Measurements from ENCODE around the gene CACNB2.

CACNB2 gene

DNA sequence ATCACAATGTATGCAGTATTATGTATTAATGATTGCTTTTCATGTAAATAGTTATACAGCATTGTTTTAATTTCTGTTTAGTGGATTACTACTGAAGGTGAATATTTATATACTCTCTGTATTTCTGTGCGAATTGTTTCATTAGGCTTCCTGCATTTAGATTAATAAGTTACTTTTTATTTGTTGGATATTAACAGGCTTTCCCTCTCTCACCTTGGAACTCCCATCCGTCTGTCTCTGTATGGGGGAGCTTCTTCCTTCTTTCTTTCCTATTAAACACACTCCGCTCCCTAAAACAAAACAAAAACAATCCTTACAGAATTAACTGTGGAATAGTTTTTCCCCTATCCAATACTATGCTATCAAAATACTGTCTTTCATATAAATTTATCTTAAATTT lies 205.1 kb downstream of the CACNB2 start:
- Histone ChIP-seq H3K4me3 (replicated peaks; ENCODE audit: insufficient read depth, low read length) (no peak overlapping the region), H3K27ac (replicated peaks) (no peak overlapping the region), H3K27me3 (ENCODE audit: insufficient read depth, poor library complexity, severe bottlenecking) (no peaks in the 10 kb centered on the region)
- DNase-seq (ENCODE audit: low read depth in 1 of 2, low spot score in 1 of 2), result no peak
- TF ChIP-seq GABPA (IDR thresholded peaks at IDR 0.05; ENCODE audit: low read depth), result no peak
- TF ChIP-seq, protein P1, sequence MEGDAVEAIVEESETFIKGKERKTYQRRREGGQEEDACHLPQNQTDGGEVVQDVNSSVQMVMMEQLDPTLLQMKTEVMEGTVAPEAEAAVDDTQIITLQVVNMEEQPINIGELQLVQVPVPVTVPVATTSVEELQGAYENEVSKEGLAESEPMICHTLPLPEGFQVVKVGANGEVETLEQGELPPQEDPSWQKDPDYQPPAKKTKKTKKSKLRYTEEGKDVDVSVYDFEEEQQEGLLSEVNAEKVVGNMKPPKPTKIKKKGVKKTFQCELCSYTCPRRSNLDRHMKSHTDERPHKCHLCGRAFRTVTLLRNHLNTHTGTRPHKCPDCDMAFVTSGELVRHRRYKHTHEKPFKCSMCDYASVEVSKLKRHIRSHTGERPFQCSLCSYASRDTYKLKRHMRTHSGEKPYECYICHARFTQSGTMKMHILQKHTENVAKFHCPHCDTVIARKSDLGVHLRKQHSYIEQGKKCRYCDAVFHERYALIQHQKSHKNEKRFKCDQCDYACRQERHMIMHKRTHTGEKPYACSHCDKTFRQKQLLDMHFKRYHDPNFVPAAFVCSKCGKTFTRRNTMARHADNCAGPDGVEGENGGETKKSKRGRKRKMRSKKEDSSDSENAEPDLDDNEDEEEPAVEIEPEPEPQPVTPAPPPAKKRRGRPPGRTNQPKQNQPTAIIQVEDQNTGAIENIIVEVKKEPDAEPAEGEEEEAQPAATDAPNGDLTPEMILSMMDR (IDR thresholded peaks at IDR 0.05; ENCODE audit: insufficient read depth, low read length), result no peak
- TF ChIP-seq, protein P2, sequence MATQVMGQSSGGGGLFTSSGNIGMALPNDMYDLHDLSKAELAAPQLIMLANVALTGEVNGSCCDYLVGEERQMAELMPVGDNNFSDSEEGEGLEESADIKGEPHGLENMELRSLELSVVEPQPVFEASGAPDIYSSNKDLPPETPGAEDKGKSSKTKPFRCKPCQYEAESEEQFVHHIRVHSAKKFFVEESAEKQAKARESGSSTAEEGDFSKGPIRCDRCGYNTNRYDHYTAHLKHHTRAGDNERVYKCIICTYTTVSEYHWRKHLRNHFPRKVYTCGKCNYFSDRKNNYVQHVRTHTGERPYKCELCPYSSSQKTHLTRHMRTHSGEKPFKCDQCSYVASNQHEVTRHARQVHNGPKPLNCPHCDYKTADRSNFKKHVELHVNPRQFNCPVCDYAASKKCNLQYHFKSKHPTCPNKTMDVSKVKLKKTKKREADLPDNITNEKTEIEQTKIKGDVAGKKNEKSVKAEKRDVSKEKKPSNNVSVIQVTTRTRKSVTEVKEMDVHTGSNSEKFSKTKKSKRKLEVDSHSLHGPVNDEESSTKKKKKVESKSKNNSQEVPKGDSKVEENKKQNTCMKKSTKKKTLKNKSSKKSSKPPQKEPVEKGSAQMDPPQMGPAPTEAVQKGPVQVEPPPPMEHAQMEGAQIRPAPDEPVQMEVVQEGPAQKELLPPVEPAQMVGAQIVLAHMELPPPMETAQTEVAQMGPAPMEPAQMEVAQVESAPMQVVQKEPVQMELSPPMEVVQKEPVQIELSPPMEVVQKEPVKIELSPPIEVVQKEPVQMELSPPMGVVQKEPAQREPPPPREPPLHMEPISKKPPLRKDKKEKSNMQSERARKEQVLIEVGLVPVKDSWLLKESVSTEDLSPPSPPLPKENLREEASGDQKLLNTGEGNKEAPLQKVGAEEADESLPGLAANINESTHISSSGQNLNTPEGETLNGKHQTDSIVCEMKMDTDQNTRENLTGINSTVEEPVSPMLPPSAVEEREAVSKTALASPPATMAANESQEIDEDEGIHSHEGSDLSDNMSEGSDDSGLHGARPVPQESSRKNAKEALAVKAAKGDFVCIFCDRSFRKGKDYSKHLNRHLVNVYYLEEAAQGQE (IDR thresholded peaks at IDR 0.05; ENCODE audit: insufficient replicate concordance, low read depth), result no peak
- no peak for TF ChIP-seq POLR2AphosphoS5 (IDR thresholded peaks at IDR 0.05; ENCODE audit: low read depth)
- TF ChIP-seq SPI1 (IDR thresholded peaks at IDR 0.05; ENCODE audit: borderline replicate concordance, low read depth), result no peak

DNA sequence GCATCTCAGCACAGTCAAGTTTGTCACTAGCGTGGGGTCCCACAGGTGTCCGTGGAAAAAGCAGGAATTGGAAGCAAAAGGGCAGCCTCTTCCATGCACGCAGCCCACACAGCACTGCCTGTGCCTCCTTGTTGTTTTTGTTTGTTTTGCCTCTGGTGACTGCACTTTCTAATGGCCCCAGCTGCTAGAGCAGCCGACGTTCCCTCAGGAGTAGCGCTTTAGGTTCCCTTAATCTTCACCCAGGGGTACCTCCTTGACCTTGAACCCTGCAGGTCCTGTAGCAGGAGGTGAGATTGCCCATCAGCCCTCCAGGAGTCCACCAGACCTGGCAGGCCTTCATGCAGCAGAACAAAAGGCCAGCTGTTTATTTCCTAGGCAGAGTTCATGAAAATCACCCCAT lies 210.1 kb downstream of the CACNB2 start:
- Histone ChIP-seq H3K4me3 (replicated peaks; ENCODE audit: insufficient read depth, low read length) (no peak overlapping the region), H3K27ac (replicated peaks) (no peak overlapping the region), H3K27me3 (ENCODE audit: insufficient read depth, poor library complexity, severe bottlenecking) (no peaks in the 10 kb centered on the region)
- no peak for TF ChIP-seq SPI1 (IDR thresholded peaks at IDR 0.05; ENCODE audit: borderline replicate concordance, low read depth)
- TF ChIP-seq POLR2AphosphoS5 (IDR thresholded peaks at IDR 0.05; ENCODE audit: low read depth), result no peak
- TF ChIP-seq, protein P2 (IDR thresholded peaks at IDR 0.05; ENCODE audit: insufficient replicate concordance, low read depth), result no peak
- TF ChIP-seq, protein P1 (IDR thresholded peaks at IDR 0.05; ENCODE audit: insufficient read depth, low read length), result no peak
- no peak for TF ChIP-seq GABPA (IDR thresholded peaks at IDR 0.05; ENCODE audit: low read depth)
- DNase-seq (ENCODE audit: low read depth in 1 of 2, low spot score in 1 of 2), result no peak

DNA sequence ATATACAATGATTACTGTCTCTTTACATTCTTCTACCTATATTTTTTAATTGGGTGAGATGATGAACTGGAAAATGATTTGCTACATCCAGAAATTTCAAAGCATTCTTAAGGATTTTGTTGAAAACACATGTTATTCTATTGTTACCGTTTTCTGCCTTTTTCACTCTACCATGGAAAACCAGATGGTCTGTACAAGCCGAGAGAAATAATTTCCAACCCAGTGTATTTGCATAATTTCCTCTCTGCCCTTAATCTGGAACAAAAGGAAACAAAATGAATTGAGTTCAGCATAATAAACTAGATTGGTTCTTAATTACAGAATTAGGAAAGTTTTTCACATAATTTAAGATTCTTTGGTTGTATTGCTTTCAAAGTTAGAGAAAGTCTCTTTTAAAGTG lies 211.2 kb downstream of the CACNB2 start:
- H3K4me3 ChIP-seq (replicated peaks; ENCODE audit: insufficient read depth, low read length), result no peak overlapping the region
- no peak for DNase-seq (ENCODE audit: low read depth in 1 of 2, low spot score in 1 of 2)
- no peak overlapping the region for H3K27ac ChIP-seq (replicated peaks)
- TF ChIP-seq, protein P2 (IDR thresholded peaks at IDR 0.05; ENCODE audit: insufficient replicate concordance, low read depth), result no peak
- no peaks in the 10 kb centered on the region for H3K27me3 ChIP-seq (ENCODE audit: insufficient read depth, poor library complexity, severe bottlenecking)

DNA sequence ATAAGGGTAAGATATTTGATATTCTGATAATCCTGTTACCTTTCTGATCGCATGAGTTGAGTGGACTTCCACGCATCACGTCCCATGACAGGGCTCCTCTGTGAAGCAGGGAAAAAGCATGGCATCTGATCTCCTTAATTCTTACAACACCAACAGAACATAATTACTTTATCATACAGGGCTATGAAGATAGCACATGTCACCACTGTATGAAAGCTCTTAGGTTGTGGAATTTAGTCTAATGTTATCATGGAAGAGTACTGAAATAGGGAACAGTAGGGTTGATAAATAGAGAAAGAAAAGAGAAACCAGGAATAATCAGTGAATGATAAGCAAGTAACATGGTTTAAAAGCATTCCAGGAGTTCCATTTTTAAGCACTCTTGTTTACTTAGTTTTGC lies 212.0 kb downstream of the CACNB2 start:
- Histone ChIP-seq H3K4me3 (replicated peaks; ENCODE audit: insufficient read depth, low read length) (no peak overlapping the region), H3K27ac (replicated peaks) (no peak overlapping the region), H3K27me3 (ENCODE audit: insufficient read depth, poor library complexity, severe bottlenecking) (no peaks in the 10 kb centered on the region)
- no peak for DNase-seq (ENCODE audit: low read depth in 1 of 2, low spot score in 1 of 2)
- TF ChIP-seq, protein P1 (IDR thresholded peaks at IDR 0.05; ENCODE audit: insufficient read depth, low read length), result no peak
- TF ChIP-seq, protein P2 (IDR thresholded peaks at IDR 0.05; ENCODE audit: insufficient replicate concordance, low read depth), result no peak
- TF ChIP-seq POLR2AphosphoS5 (IDR thresholded peaks at IDR 0.05; ENCODE audit: low read depth) (no peak), GABPA (IDR thresholded peaks at IDR 0.05; ENCODE audit: low read depth) (no peak), SPI1 (IDR thresholded peaks at IDR 0.05; ENCODE audit: borderline replicate concordance, low read depth) (no peak)

Measured in HL-60 (cell line).